SK-N-SH (cell line): ENCODE results near the gene KRT72.

ENCODE experiments used
- CTCF ChIP-seq: fragments of 200-600 bp; sonication (generic); IDR thresholded peaks from 2 replicates; pipeline ENCODE4 v1.6.1; 2017; ENCODE audit warnings: antibody characterized with exemption, mild to moderate bottlenecking, moderate library complexity
- GABPA ChIP-seq: IDR thresholded peaks from 2 replicates; pipeline ENCODE4 v1.4.0; 2012; ENCODE audit warnings: low read depth, mild to moderate bottlenecking
- MAX ChIP-seq: IDR thresholded peaks from 2 replicates; pipeline ENCODE4 v1.4.0; 2012; ENCODE audit warnings: low read depth
- POLR2AphosphoS5 ChIP-seq: IDR thresholded peaks from 2 replicates; pipeline ENCODE4 v1.6.1; 2012; ENCODE audit warnings: low read depth, low read length

- TF ChIP-seq CTCF (no peak), GABPA (no peak), POLR2AphosphoS5 (no peak), MAX (no peak)
These were observed 59.6 kb downstream of the KRT72 start for GRCh38 chr12:52541709-52542108.
